H1 (cell line): ENCODE data around the gene FAM83B. TPM values are rescaled to one million over a fixed set of nuclear protein-coding genes. Genes with fewer than 3 reads are reported as not detected.

Source experiments
- ASH2L ChIP-seq: fragments of 200-600, 300-600 bp; sonication (generic); IDR thresholded peaks from one replicate; pipeline ENCODE4 v1.7.1; 2017; ENCODE audit warnings: low read length
- RBBP5 ChIP-seq: IDR thresholded peaks from 2 replicates; pipeline ENCODE4 v1.7.1; 2012; ENCODE audit warnings: low read depth, mild to moderate bottlenecking, inconsistent platforms, low read length, moderate library complexity, borderline replicate concordance
- SP1 ChIP-seq: IDR thresholded peaks from 2 replicates; pipeline ENCODE4 v1.6.1; 2011; ENCODE audit warnings: low read depth, low read length
- SUZ12 ChIP-seq: fragments of 200-600 bp; sonication (generic); IDR thresholded peaks from 2 replicates; pipeline ENCODE4 v1.6.1; 2012; ENCODE audit warnings: mild to moderate bottlenecking, inconsistent platforms, low read length, moderate library complexity, mixed read lengths
- TEAD4 ChIP-seq: IDR thresholded peaks from 2 replicates; pipeline ENCODE4 v1.6.1; 2012; ENCODE audit warnings: low read depth, low read length, inconsistent platforms, mixed read lengths
- polyA plus RNA-seq, 7 experiments: library from polyadenylated mRNA; depleted of rRNA in 3 of 7; stranded (reverse) in 5 of 7; unstranded in 2 of 7; fragments of >200 nt in 5 of 7; fragments of 200-250 nt in 2 of 7; gene quantifications; 1 replicate in 5 of 7; 2 replicates in 1 of 7; 4 replicates in 1 of 7; pipeline versions ENCODE4 v1.2.1 to v1.2.3, GENCODE V29; 2011 to 2013; ENCODE audit warnings: missing spikeins in 2 of 7, mixed read lengths in 2 of 7
- total RNA-seq: library from RNA; stranded (reverse); fragmentation: NEBNext Ultra II Directional; extraction: Animal tissue kit (Norgen Biotek cat#: 25700); gene quantifications from 2 replicates; pipeline ENCODE4 v1.2.1, GENCODE V29; 2021

FAM83B gene
- total and polyA plus RNA-seq, 2 of the 8 experiments (the other 6 are each of a cell fraction or from before 2014, with no cell fraction given) = 0.71 to 5.7 TPM

GRCh38 chr6:54893818-54894217 lies 47.2 kb downstream of the FAM83B start (continued):
- no peak for TF ChIP-seq SUZ12
- no peak for TF ChIP-seq SP1
- TF ChIP-seq ASH2L = no peak
- TF ChIP-seq TEAD4 = no peak
- TF ChIP-seq RBBP5 = no peak
